ENCODE data around the gene ACACB.

ACACB gene

DNA sequence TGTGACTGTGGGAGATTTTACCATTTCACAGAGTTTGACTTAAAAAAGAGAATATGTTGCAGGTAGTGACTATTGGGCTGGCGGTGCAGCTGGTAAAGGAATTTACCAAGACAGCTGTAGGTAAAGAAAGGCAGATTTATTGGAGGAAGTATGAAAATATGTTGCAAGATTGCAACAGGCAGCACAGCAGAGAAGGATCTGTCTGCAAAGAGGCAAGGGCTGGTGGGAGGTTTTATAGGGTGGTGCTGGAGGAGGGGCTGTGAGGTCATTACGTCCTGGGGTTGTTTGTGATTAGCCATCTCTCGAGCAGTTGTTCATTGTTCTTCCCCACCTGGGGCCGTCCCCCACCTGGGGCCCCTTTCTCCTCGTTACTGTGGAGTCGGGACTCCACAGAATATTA, 62.1 kb downstream of the ACACB start:
- no peak for DNase-seq

DNA sequence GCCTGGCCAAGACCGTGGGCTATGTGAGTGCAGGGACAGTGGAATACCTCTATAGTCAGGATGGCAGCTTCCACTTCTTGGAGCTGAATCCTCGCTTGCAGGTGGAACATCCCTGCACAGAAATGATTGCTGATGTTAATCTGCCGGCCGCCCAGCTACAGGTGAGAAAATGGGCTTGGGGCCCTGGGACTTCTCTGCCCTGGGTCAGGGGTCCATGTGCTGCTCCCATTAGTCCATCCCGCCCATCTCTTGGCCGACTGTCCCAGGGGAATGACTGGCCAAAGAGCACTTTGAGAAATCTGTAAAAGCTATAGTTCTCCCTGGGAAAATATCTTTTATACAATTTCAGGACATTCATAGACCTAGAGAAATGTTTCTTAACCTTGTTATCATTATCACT, 63.5 kb downstream of the ACACB start:
- DNase-seq = no peak

DNA sequence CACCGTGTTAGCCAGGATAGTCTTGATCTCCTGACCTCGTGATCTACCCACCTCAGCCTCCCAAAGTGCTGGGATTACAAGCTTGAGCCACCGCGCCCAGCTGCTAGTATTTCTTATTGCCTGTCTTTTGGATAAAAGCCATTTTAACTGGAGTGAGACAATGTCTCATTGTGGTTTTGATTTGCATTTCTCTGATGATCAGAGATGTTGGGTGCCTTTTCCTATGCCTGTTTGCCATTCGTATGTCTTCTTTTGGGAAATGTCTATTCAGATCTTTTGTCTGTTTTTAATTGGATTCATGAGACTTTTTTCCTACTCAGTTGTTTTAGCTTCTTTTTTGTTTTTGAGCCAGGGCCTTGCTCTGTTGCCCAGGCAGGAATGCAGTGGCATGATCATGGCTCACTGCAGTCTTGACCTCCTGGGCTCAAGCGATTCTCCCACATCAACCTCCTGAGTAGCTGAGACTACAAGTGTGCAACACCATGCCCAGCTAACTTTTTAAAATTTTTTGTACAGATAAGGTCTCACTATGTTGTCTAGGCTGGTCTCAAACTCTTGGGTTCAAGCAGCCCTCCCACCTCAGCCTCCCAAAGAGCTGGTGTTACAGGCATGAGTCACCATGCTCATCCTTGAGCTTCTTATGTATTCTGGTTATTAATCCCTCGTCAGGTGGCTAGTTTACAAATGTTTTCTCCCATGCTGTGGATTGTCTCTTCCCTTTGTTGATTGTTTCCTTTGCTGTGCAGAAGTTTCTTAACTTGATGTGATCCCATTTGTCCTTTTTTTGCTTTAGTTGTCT, 65.9 kb downstream of the ACACB start:
- DNase-seq = no peak

DNA sequence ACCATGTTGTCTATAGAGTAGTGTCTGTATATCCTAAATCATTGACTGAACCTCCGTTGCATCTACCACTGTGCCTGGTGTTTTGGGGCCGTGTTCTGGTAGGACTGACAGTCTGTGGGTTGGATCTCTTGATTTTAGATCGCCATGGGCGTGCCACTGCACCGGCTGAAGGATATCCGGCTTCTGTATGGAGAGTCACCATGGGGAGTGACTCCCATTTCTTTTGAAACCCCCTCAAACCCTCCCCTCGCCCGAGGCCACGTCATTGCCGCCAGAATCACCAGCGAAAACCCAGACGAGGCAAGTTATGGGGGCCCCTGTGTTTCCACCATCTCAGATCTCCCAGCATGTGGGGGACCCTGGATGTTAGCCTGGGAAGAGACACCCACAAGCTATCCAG, 69.1 kb downstream of the ACACB start:
- no peak for DNase-seq

DNA sequence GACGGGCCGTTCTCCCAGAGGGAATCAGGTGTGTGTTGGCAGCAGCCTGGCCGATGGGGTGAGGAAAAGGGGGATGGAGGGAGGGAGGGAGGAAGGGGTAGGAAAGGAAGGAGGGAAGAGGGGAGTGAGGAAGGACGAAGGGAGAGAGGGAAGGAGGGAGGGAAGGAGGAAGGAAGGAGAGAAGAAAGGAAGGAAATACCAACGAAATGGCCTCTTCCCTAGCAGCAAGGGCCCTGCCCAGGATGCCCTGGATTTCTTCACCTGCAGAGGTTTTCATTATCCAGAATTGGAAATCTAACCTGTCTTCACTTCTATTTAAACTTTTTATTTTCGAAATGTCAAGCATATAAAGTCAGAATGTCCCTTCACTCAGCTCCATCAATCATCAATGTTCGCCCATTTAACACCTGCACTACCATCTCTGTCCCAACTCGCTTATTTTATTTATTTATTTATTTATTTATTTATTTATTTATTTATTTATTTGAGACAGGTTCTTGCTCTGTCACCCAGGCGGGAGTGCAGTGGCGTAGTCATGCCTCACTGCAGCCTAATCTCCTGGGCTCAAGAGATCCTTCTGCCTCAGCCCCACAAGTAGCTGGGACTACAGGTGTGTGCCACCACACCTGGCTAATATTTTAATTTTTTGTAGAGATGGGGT, 70.7 kb downstream of the ACACB start:
- no peak for DNase-seq

DNA sequence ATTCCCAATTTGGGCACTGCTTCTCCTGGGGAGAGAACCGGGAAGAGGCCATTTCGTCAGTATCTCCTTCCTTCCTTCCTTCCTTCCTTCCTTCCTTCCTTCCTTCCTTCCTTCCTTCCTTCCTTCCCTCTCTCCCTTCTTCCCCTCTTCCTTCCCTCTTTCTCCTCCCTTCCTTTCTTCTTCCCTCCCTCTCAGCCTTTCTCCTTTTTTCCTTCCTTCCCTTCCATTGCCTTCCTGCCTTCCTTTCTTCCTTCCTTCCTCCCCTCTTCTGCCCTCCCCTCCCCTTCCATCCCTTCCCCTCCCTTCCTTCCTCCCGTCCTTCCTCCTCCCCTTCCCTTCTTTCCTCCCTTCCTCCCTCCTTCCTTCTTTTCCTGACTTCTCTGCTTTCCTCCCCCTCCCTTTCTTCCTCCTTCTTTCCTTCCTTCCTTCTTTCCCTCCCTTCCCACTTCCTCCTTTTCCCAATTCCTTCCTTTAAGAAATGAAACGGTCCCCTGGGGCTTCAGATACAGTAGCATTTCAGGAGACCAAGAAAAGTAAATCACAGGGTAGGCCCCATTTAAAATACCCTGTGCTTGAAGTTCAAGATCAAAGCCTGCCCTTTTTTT, 71.8 kb downstream of the ACACB start:
- no peak for DNase-seq

DNA sequence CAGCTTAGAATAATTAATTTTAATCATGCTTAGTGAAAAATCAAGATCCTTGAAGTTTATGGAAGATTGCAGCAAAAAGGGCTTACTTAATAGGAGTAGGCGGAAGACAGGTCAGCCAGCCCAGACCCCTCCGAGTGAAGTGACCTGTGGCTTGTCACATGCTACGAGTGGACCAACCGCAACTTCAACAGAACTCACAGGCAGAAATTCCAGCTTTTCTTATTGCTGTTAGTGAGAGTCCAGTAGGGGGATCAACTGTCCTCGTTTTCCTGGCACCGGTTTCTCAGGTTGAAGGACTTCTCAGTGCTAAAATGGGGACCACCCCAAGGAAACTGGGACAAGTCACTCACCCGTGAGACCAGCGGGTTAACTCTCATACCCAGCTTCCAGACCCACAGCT, 72.9 kb downstream of the ACACB start:
- DNase-seq = no peak

DNA sequence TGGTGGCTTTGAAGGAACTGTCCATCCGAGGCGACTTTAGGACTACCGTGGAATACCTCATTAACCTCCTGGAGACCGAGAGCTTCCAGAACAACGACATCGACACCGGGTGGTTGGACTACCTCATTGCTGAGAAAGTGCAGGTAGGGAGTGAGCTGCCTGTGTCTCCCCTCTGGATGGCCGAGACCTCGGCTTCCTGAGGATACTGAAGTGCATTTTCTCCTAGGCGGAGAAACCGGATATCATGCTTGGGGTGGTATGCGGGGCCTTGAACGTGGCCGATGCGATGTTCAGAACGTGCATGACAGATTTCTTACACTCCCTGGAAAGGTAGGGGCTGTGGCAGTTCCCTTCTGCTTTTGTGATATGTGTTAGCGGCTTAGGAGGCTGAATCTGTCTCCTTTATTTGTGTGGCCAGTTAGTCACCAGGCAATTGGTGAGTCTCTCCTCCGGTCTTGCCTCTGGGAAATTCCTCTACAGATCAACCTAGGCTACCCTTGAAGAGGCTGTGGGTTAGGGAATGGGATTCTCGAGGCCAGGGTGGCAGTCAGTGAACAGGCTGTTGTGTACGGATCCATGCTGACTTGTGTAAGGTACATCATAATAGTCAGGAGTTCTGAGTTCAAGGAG, 75.3 kb downstream of the ACACB start:
- DNase-seq = no peak

DNA sequence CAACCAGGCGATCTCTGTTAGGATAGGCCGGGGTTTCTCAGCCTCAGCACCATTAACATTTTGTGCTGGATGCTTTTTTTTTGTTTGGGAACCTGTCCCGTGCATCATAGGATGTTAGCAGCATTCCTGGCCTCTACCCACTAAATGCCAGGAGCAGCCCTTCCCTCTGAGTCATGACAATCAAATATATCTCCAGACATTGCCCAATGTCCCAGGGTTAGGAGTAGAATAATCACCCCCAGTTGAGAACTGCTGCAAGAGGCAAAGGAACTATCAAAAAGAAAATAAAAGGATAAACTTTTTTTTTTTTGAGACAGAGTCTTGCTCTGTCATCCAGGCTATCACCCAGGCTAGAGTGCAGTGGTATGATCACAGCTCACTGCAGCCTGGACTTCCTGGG, 76.0 kb downstream of the ACACB start:
- no peak for DNase-seq

DNA sequence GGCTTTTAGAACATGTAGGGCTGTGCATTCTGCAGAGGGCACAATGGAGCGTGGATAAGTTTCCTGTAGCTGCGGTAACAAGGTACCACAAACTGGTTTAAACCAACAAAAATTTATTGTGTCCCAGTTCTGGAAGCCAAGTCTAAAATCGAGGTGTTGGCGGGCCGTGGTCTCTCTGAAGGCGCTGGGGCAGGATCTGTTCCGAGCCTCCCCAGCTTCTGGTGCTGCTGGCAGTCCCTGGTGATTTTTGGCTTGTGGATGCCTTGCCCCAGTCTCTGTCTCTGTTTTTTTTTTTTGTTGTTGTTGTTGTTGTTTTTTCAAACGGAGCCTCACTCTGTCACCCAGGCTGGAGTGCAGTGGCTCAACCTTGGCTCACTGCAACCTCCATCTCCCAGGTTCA, 77.5 kb downstream of the ACACB start:
- no peak for DNase-seq

DNA sequence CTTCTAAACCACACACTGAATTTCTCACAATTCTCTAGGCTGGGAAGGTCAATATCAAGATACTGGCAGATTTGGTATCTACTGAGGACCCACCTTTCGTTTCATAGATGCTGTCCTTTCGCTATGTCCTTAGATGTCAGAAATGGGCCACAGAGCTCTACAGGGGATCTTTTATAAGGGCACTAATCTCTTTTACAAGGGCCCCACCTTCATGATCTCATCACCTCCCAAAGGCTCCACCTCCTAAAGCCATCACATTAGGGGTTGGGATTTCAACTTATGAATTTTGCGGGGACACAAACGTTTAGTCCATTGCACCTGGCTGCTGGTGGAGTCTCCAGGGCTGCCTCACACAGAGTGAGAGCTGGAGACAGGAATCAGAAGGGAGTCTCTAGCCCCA, 79.9 kb downstream of the ACACB start:
- DNase-seq = no peak

DNA sequence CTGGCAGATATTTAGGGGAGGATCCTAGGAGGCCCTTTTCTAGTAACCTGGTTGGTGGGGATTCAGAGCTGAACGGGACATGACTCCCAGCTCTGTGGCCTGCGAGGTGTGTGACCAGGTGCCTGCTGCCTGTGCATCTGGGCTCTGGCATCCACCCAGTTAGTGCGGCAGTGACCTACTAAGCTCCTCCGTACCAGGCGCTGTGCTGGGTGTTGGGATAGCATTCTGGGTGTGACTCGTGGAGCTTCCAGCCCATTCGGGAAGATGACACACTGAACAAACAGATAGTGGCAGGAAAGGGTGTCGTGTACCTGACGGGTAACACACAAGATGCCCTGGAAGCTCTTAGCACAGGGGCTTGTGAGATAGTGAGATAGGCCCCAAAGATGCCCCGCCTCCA, 80.9 kb downstream of the ACACB start:
- no peak for DNase-seq

DNA sequence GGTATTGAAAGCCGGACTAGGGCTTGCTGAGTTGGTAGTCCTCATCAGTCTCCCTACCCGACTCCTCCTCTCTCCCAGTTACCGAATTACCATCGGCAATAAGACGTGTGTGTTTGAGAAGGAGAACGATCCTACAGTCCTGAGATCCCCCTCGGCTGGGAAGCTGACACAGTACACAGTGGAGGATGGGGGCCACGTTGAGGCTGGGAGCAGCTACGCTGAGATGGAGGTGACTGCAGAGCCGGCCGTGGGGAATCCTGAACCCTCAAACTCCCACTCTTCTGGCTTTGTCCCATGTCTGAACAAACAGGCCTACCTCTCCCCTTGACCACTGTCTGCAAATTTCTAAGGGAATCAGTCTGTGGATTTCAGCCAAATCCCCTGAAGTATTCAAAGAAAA, 82.9 kb downstream of the ACACB start:
- no peak for DNase-seq

DNA sequence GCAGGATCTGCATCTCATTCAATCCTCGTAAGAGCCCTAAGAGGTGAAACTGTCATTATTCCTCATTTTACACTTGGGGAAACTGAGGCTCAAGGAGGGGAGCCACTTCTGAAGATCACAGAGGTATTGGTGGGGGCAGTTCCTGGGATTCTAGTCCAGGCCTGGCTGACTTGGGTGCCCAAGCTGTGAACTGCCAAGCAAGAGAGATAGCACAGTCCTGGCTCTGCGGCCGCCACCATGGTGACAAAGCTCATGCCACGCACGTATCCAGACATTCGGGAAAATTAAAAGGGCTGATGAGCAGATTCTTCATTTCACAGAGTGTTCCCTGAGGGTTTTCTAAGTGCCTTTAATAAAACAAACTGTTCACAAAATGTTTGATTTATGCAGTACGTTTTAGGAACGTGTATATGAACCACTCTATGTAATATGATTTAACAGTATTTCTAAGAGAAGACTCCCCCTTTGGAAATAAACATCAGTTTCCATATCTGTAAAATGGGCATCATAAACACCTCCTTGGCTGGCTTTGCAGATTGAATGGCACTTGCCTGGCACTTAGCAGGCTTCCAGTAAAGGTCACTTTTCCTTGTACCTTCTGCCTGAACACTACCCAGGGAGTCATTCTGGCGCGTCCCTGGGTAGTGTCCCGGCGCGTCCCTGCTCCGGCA, 84.6 kb downstream of the ACACB start:
- no peak for DNase-seq

DNA sequence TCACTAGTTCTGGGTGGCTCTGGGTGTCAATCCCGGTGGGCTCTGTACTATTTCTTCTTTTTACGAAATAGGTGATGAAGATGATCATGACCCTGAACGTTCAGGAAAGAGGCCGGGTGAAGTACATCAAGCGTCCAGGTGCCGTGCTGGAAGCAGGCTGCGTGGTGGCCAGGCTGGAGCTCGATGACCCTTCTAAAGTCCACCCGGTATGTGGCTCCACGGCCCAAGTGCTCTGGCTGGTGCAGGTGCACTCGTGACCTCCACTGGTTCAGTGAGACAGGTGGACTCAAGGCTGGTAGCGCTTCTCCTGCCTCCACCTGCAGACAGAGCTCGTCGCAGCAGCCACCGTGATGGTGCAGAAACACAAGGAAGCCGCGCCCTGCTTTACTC, 85.1 kb downstream of the ACACB start:
- DNase-seq = no peak

DNA sequence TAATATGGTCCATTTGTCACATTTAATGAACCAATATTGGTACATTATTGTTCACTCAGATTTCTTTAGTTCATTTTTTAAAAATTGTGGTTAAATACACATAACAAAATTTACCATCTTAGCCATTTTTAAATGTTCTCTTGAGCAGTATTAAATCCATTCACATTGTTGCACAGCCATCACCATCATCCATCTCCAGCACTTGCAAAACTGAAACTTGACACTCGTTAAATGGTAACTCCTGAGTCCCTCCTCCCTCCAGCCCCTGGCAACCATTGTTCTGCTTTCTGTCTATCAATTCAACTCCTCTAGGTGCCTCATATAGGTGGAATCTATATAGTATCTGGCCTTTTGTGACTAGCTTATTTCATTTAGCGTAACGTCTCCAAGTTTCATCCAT, 86.4 kb downstream of the ACACB start:
- no peak for DNase-seq

DNA sequence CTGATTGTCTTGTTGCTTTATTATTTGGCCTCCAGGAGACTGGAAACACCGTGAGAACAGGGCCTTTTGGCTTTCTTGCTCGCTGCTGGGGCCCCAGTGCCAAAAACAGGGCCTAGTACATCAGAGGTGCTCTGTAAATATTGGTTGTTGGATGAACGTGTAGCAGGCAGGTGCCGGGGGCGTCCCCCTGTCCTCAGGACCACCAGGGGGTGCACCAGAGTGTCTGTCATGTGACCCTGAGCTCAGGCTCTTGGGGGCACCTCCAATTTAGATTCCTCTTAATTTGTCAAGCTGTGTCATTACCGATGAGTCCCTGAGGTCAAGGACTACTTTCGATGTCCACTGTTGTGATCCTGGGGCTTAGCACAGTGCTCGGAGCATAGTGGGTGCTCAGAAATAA, 87.1 kb downstream of the ACACB start:
- no peak for DNase-seq

DNA sequence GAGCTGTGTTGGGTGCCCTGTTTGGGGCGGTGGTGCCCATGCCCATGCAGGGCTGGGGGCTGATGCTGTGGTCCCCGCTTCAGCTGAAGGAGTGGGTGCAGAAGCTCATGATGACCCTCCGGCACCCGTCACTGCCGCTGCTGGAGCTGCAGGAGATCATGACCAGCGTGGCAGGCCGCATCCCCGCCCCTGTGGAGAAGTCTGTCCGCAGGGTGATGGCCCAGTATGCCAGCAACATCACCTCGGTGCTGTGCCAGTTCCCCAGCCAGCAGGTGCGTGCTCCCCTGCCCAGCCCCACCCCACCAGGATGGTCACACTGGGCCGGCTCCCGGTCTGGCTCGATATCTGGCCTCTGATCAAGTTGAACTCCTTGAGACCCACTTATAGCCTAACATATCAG, 92.7 kb downstream of the ACACB start:
- DNase-seq = no peak

DNA sequence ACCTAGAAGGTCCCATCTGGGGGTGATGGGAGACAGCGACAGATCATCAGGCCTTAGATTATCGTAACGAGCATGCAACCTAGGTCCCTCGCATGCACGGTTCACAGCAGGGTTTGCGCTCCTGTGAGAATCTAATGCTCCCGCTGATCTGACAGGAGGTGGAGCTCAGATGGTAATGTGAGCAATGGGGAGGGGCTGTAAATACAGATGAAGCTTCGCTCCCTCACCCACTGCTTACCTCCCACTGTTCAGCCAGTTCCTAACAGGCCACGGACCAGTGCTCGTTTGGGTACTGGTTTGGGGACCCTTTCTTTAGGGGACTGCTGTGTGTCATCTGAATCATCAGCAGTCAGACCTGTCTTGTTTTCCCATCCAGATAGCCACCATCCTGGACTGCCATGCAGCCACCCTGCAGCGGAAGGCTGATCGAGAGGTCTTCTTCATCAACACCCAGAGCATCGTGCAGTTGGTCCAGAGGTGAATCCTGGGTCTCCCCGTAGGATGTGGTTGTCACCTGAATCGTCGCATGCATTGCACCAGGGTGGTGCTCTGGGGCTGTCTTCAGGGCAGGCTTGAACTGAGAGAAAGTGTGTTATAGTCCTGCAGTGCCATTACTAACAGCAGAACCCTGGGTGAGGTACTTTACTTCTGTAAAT, 96.2 kb downstream of the ACACB start:
- DNase-seq = no peak

DNA sequence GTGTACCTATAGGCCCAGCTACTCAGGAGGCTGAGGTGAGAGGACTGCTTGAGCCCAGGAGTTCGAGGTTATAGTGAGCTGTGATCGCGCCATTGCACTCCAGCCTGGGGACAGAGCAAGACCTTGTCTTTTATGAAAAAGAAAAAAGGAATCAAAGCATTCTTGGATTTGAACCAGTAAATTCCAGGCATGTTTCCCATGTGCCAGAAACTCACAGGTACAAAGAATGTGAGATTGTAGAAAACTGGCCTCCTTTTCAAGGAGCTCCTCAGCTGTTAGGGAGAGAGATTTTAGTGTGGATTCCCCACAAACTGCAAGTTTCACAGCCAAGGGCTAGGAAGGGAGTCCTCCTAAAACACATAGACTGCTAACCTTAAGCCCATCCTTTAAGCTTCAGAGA, 97.7 kb downstream of the ACACB start:
- DNase-seq = no peak

DNA sequence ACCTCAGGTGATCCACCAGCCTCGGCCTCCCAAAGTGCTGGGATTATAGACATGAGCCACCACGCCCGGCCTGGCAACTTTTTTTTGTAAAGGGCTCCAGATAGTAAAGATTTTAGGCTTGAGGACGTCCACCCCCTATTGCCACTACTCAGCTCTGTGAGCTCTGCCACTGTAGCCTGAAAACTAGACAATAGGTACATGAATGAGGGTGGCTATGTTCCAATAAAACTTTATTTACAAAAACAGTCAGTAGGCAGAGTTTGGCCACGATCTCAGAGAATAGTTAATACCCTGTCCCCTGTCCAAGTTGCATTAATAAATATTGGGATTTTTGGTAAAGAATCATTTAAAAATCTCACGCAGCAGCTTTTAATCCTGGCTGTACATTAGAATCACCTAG, 102.6 kb downstream of the ACACB start:
- DNase-seq = no peak

DNA sequence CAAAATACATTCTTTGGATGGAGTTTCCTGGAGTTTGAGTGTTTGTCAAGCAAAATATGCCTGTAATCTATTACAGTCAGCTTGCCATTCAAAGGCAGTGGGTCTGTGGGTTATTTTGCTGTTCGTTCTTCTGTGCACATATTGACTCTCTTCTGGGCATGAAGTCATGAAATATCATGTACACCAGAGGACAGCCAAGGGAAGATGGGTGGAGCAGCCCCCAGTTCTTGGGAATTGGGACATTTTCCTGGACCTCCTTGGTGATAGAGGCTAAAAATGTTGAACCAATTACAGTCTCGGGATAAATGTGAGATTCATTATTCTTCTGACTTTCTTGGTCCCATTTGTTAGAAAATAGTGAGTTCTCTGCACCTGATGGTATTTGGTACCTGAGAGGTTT, 103.6 kb downstream of the ACACB start:
- DNase-seq = no peak

Measured in central memory CD4-positive, alpha-beta T cell (primary cell).